HCT116 (cell line): Measurements from ENCODE around the gene GAD2.

Experiments
- CTCF ChIP-seq, 3 experiments: fragments of 200-600 bp in 1 of 3; sonication (generic) in 1 of 3; IDR thresholded peaks in 2 of 3; conservative IDR thresholded peaks in 1 of 3; 2 replicates each; pipeline ENCODE4 v1.5.1; 2012 to 2017; ENCODE audit warnings: low read depth in 2 of 3, low read length in 2 of 3, antibody characterized with exemption in 1 of 3, borderline replicate concordance in 1 of 3, control low read depth in 1 of 3, mild to moderate bottlenecking in 1 of 3, mixed read lengths in 1 of 3, mixed run types in 1 of 3, moderate library complexity in 1 of 3; ENCODE audit not compliant: insufficient read depth in 1 of 3
- EGR1 ChIP-seq: IDR thresholded peaks from 2 replicates; pipeline ENCODE4 v1.6.1; 2012; ENCODE audit warnings: low read depth
- EZH2 ChIP-seq: fragments of 200-600 bp; sonication (generic); IDR thresholded peaks from 2 replicates; pipeline ENCODE4 v1.6.1; 2017; ENCODE audit warnings: antibody characterized with exemption, mixed run types
- EZH2phosphoT487 ChIP-seq: fragments of 200-600 bp; IDR thresholded peaks from 2 replicates; pipeline ENCODE4 v1.6.1; 2018; ENCODE audit warnings: antibody characterized with exemption, borderline replicate concordance
- JUND ChIP-seq: IDR thresholded peaks from 2 replicates; pipeline ENCODE4 v1.6.1; 2012
- MAX ChIP-seq: IDR thresholded peaks from 2 replicates; pipeline ENCODE4 v1.6.1; 2012
- POLR2A ChIP-seq: IDR thresholded peaks from 2 replicates; pipeline ENCODE4 v1.7.0; 2011; ENCODE audit warnings: borderline replicate concordance; ENCODE audit not compliant: insufficient read depth, insufficient read length; ENCODE audit errors: extremely low read depth
- POLR2AphosphoS5 ChIP-seq: IDR thresholded peaks from 2 replicates; pipeline ENCODE4 v1.6.1; 2011; ENCODE audit warnings: mild to moderate bottlenecking, low read depth, low read length, moderate library complexity
- REST ChIP-seq: IDR thresholded peaks from 2 replicates; pipeline ENCODE4 v1.6.1; 2012; ENCODE audit warnings: low read depth
- SRF ChIP-seq: IDR thresholded peaks from 2 replicates; pipeline ENCODE4 v1.6.1; 2012; ENCODE audit warnings: low read depth
- TCF7L2 ChIP-seq: IDR thresholded peaks from 2 replicates; pipeline ENCODE4 v1.7.0; 2011; ENCODE audit warnings: borderline replicate concordance, inconsistent platforms; ENCODE audit not compliant: insufficient read depth, insufficient read length; ENCODE audit errors: extremely low read depth
- YY1 ChIP-seq: IDR thresholded peaks from 2 replicates; pipeline ENCODE4 v1.6.1; 2011; ENCODE audit warnings: low read length, low read depth, moderate library complexity, mild to moderate bottlenecking; ENCODE audit not compliant: insufficient replicate concordance; ENCODE audit errors: extremely low read depth
- ZBTB33 ChIP-seq: IDR thresholded peaks from 2 replicates; pipeline ENCODE4 v1.6.1; 2011; ENCODE audit warnings: mild to moderate bottlenecking, low read length, moderate library complexity; ENCODE audit not compliant: insufficient replicate concordance; ENCODE audit errors: extremely low read depth

GRCh38 chr10:26225322-26225721, 8.7 kb downstream of the GAD2 start:
- TF ChIP-seq CTCF (IDR thresholded peaks at IDR 0.05 in 2 of 3, conservative IDR thresholded peaks at IDR 0.05 in 1 of 3; ENCODE audit: borderline replicate concordance in 1 of 3, insufficient read depth in 1 of 3, low read depth in 2 of 3, low read length in 2 of 3) = no peak
- TF ChIP-seq EZH2phosphoT487 = no peak
- no peak for TF ChIP-seq REST
- no peak for TF ChIP-seq EGR1
- no peak for TF ChIP-seq POLR2A
- TF ChIP-seq SRF = no peak
- TF ChIP-seq ZBTB33 = no peak
- no peak for TF ChIP-seq YY1
- no peak for TF ChIP-seq EZH2
- TF ChIP-seq POLR2AphosphoS5 = no peak
- no peak for TF ChIP-seq TCF7L2
- TF ChIP-seq MAX = no peak
- TF ChIP-seq JUND = no peak
